PC-3 (cell line): Measurements from ENCODE around the gene CHST11. TPM values are rescaled to one million over a fixed set of nuclear protein-coding genes. Genes with fewer than 3 reads are reported as not detected.

ENCODE experiments used
- ATAC-seq: fragments of 200-7000 bp; cut with Tn5 transposase; 2 replicates; pipeline ENCODE4 v1.9.1; 2020; ENCODE audit warnings: mild to moderate bottlenecking, moderate library complexity
- BruUV-seq: library from RNA; stranded (reverse); fragments of 400-500 nt; replicated peaks from 2 replicates; lab custom pipeline; 2021; lab: Mats Ljungman, UMichigan
- CTCF ChIA-PET: fragments of 300-600 bp; sonication (Branson Sonifier 250); formaldehyde crosslinking; loops from one replicate; lab custom pipeline; 2022; ENCODE audit warnings: antibody characterized with exemption; lab: Charles Lee
- POLR2A ChIA-PET: fragments of 300-600 bp; sonication (Branson Sonifier 250); formaldehyde crosslinking; loops from one replicate; lab custom pipeline; 2022; ENCODE audit warnings: antibody characterized with exemption; ENCODE audit not compliant: unreplicated experiment; lab: Charles Lee
- DNase-seq: peaks from one replicate; pipeline ENCODE4 v3.0.0-alpha.2; 2015
- H2AFZ ChIP-seq: fragments of 300-600 bp; sonication (generic); 2 replicates; pipeline ENCODE4 v1.6.0; 2016; ENCODE audit warnings: antibody characterized with exemption, low read length
- H3F3A ChIP-seq: fragments of 300-600 bp; sonication (generic); one replicate; pipeline ENCODE4 v1.6.0; 2017; ENCODE audit warnings: antibody characterized with exemption, low read length, control low read depth, mild to moderate bottlenecking; ENCODE audit not compliant: unreplicated experiment
- H3K27ac ChIP-seq: fragments of 300-600 bp; sonication (generic); 2 replicates; pipeline ENCODE4 v1.5.1; 2016; ENCODE audit warnings: mild to moderate bottlenecking, low read length
- H3K27me3 ChIP-seq: fragments of 300-600 bp; sonication (generic); 2 replicates; pipeline ENCODE4 v1.6.1; 2016; ENCODE audit warnings: low read length, mixed read lengths
- H3K36me3 ChIP-seq: fragments of 300-600 bp; sonication (generic); 2 replicates; pipeline ENCODE4 v1.6.1; 2016; ENCODE audit warnings: low read depth, mixed run types, low read length, mixed read lengths
- H3K4me1 ChIP-seq: fragments of 300-600 bp; sonication (generic); 2 replicates; pipeline ENCODE4 v1.5.1; 2016; ENCODE audit warnings: low read length; ENCODE audit not compliant: insufficient read depth
- H3K4me2 ChIP-seq: fragments of 300-600 bp; sonication (generic); 2 replicates; pipeline ENCODE4 v1.6.0; 2016; ENCODE audit warnings: low read length
- H3K4me3 ChIP-seq: fragments of 300-600 bp; sonication (generic); 2 replicates; pipeline ENCODE4 v1.5.1; 2016; ENCODE audit warnings: mild to moderate bottlenecking, low read length, mixed read lengths
- H3K79me2 ChIP-seq: fragments of 300-600 bp; sonication (generic); 2 replicates; pipeline ENCODE4 v1.6.1; 2017; ENCODE audit warnings: low read length, mixed read lengths
- H3K9ac ChIP-seq: fragments of 300-600 bp; sonication (generic); 2 replicates; pipeline ENCODE4 v1.6.0; 2016; ENCODE audit warnings: mild to moderate bottlenecking, low read length
- H3K9me2 ChIP-seq: fragments of 300-600 bp; sonication (generic); replicated peaks from 2 replicates; pipeline ENCODE4 v1.6.1; 2016; ENCODE audit warnings: mixed run types, low read length, mixed read lengths
- H3K9me3 ChIP-seq: fragments of 300-600 bp; sonication (generic); 2 replicates; pipeline ENCODE4 v1.6.1; 2016; ENCODE audit warnings: low read length, mixed read lengths
- H4K20me1 ChIP-seq: fragments of 300-600 bp; sonication (generic); 2 replicates; pipeline ENCODE4 v1.6.1; 2016; ENCODE audit warnings: low read length, mixed read lengths
- EZH2 ChIP-seq: fragments of 300-600 bp; sonication (generic); IDR thresholded peaks from one replicate; pipeline ENCODE4 v1.6.1; 2017; ENCODE audit warnings: antibody characterized with exemption, mild to moderate bottlenecking, low read length; ENCODE audit not compliant: unreplicated experiment
- EZH2phosphoT487 ChIP-seq: fragments of 300-600 bp; sonication (generic); IDR thresholded peaks from 2 replicates; pipeline ENCODE4 v1.6.1; 2018; ENCODE audit warnings: mild to moderate bottlenecking, antibody characterized with exemption, low read length, borderline replicate concordance
- intact Hi-C: fragments of 100-400 bp; cut with micrococcal nuclease; formaldehyde crosslinking; loops from 2 replicates; pipeline ENCODE4 v1.9.0; 2023
- total RNA-seq: library from RNA; depleted of rRNA; stranded (reverse); fragments of >200 nt; gene quantifications from 2 replicates; pipeline ENCODE4 v1.2.3, GENCODE V29; 2014
- TF ChIP-seq, protein P1 (sequence below): fragments of 300-600 bp; sonication (generic); conservative IDR thresholded peaks from 2 replicates; pipeline ENCODE4 v1.5.1; 2017; ENCODE audit warnings: antibody characterized with exemption, low read depth, mild to moderate bottlenecking, low read length

CHST11 gene
- total RNA-seq, 1 experiment from 2014 or later, result 53.5 TPM

DNA sequence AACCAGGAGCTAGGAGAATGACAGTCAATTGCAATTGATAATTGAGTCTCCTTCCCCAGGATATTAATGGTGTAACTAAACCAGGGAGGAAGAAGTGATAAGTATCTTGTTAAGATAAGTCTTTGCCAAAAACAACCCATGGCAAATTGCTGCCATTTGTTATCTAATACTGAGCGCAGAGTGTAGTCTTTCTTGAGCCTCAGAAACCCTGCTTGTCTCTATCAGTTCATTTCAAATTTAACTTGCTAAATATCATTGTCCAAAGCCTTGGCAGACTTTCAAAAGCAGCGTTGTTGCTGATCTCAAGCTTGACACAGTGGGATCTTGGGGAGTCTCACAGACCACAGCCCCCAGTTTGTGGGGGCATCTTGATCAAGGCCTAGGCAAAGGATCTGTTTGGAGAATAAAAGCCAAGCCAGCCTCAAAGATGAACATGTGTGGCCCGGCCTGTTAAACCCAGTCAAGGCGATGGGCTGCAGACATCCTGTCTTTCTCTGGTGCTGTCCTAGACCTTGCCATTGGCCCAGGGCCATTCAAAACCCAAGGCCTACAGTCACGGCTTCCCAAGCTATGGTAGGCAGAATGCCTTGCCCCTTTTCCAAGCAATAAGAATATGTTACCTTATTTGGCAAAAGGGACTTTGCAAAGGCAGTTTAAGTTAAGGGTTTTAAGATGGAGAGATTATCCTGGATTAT is 164.2 kb downstream of the CHST11 start:
- DNase-seq, result no peak
- Histone ChIP-seq H3K79me2 (no peaks in the 10 kb centered on the region), H3K36me3 (no peaks in the 10 kb centered on the region), H3K27me3 (no peaks in the 10 kb centered on the region), H4K20me1 (no peaks in the 10 kb centered on the region), H2AFZ (no peak overlapping the region), H3K9me3 (no peaks in the 10 kb centered on the region), H3K9ac (no peak overlapping the region), H3K27ac (no peak overlapping the region), H3K4me3 (no peak overlapping the region), H3K9me2 (no peaks in the 10 kb centered on the region), H3K4me1 (no peaks in the 10 kb centered on the region), H3K4me2 (no peak overlapping the region), H3F3A (no peaks in the 10 kb centered on the region)
- ATAC-seq, result no peak
- intact Hi-C loops, result no loop called here
- TF ChIP-seq, protein P1, sequence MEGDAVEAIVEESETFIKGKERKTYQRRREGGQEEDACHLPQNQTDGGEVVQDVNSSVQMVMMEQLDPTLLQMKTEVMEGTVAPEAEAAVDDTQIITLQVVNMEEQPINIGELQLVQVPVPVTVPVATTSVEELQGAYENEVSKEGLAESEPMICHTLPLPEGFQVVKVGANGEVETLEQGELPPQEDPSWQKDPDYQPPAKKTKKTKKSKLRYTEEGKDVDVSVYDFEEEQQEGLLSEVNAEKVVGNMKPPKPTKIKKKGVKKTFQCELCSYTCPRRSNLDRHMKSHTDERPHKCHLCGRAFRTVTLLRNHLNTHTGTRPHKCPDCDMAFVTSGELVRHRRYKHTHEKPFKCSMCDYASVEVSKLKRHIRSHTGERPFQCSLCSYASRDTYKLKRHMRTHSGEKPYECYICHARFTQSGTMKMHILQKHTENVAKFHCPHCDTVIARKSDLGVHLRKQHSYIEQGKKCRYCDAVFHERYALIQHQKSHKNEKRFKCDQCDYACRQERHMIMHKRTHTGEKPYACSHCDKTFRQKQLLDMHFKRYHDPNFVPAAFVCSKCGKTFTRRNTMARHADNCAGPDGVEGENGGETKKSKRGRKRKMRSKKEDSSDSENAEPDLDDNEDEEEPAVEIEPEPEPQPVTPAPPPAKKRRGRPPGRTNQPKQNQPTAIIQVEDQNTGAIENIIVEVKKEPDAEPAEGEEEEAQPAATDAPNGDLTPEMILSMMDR, result no peak
- TF ChIP-seq EZH2phosphoT487, result no peak
- TF ChIP-seq EZH2, result no peak
- CTCF ChIA-PET, result no interaction called here
- POLR2A ChIA-PET, result no interaction called here
- no TSS peak for BruUV-seq

DNA sequence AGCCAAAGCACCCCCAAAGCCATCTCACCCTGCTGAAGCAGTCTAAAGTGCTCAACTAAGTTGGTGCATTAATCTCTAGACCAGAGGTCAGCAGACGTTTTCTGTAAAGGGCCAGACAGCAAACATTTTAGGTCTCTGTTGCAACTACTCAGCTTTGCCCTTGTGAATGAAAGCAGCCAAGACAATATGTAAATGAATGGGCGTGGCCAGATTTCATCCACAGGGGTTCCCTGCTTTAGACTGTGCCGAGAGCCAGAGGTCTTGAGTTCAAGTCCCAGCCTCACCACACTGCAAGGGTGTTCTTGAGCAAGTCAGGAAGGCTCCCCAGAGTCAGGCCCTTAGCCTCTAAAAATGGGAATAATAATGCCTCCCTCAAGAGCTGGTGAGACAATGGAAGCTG is 166.2 kb downstream of the CHST11 start:
- no peak overlapping the region for H3K27ac ChIP-seq
- ChIA-PET CTCF (no interaction called here), POLR2A (no interaction called here)
- H3K4me2 ChIP-seq, result no peak overlapping the region
- ATAC-seq, result no peak
- H3K79me2 ChIP-seq, result no peaks in the 10 kb centered on the region
- no peaks in the 10 kb centered on the region for H3K4me1 ChIP-seq
- no peaks in the 10 kb centered on the region for H3K27me3 ChIP-seq
- no peaks in the 10 kb centered on the region for H3K9me3 ChIP-seq
- H3K36me3 ChIP-seq, result no peaks in the 10 kb centered on the region
- TF ChIP-seq, protein P1, result no peak
- no peak for TF ChIP-seq EZH2phosphoT487
- TF ChIP-seq EZH2, result no peak
- intact Hi-C loops, result no loop called here
- no peak overlapping the region for H3K4me3 ChIP-seq
- no peaks in the 10 kb centered on the region for H3K9me2 ChIP-seq
- H3F3A ChIP-seq, result no peaks in the 10 kb centered on the region
- no peak overlapping the region for H2AFZ ChIP-seq
- H4K20me1 ChIP-seq, result no peaks in the 10 kb centered on the region
- no peak for DNase-seq
- H3K9ac ChIP-seq, result no peak overlapping the region
- BruUV-seq, result no TSS peak

DNA sequence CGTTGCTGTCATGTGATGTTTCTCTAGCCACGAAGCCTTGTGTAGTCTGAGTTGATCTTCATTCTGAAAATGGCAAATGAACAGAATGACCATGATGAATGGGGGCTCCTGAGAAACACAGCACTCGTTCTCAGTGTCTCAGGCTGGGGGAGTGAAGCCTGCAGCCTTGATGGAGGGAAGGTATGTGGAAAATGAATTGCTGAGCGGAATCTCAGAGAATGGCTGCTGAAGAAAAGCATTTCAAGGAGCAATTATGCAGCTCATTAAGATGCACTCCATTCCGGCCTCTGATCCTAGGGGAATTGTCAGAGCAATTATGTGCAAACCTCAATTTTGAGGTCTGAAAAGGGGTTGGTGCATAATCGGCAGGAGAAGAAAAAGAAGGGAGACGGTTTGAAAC is 167.1 kb downstream of the CHST11 start:
- POLR2A ChIA-PET, result no interaction called here

More for the DNA sequence above, 167.1 kb downstream of the CHST11 start:
- BruUV-seq, result no TSS peak
- H3K4me2 ChIP-seq, result no peak overlapping the region
- H3K36me3 ChIP-seq, result no peaks in the 10 kb centered on the region
- no peaks in the 10 kb centered on the region for H3K9me3 ChIP-seq
- intact Hi-C loops, result no loop called here
- TF ChIP-seq EZH2, result no peak
- TF ChIP-seq EZH2phosphoT487, result no peak
- TF ChIP-seq, protein P1, result no peak
- no peak overlapping the region for H3K27ac ChIP-seq
- no peak overlapping the region for H2AFZ ChIP-seq
- H3F3A ChIP-seq, result no peaks in the 10 kb centered on the region
- no peaks in the 10 kb centered on the region for H3K9me2 ChIP-seq
- H3K4me1 ChIP-seq, result no peaks in the 10 kb centered on the region
- H3K9ac ChIP-seq, result no peak overlapping the region
- CTCF ChIA-PET, result no interaction called here
- no peak overlapping the region for H3K4me3 ChIP-seq
- DNase-seq (no peak), ATAC-seq (no peak)
- H3K79me2 ChIP-seq, result no peaks in the 10 kb centered on the region
- H4K20me1 ChIP-seq, result no peaks in the 10 kb centered on the region
- H3K27me3 ChIP-seq, result no peaks in the 10 kb centered on the region
